ENCODE results near the gene ERCC1.
"Not testable (repeated sequence)": the region's sequence is repeated elsewhere in the genome, so short reads cannot be mapped to it uniquely, and the experiment has no call there.

The ERCC1 gene

GRCh38 chr19:45455707-45456499 is 32.2 kb upstream of the ERCC1 start:
- DNase-seq, result peak; percentile 52

DNA sequence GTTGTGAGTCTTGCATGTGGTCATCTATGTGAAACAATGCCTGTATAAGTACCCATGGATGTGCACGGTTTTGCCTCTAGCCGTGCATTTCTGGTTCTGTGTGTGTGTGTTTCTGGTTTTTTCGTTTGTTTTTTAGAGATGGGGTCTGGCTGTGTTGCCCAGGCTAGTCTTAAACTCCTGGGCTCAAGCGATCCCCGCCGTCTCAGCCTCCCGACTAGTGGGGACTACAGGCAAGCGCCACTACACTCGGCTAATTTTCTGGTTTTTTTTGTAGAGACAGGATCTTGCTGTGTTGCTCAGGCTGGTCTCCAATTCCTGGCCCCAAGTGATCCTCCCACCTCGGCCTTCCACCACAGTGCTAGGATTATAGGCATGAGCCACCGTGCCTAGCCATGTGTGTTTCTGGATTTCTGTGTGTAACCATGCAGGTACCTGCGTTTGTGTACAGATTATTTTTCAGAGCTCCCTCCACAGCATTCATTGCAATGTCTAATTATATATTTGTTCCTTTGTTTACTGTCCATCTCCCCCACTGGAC is 28.2 kb upstream of the ERCC1 start:
- DNase-seq, result no peak

DNA sequence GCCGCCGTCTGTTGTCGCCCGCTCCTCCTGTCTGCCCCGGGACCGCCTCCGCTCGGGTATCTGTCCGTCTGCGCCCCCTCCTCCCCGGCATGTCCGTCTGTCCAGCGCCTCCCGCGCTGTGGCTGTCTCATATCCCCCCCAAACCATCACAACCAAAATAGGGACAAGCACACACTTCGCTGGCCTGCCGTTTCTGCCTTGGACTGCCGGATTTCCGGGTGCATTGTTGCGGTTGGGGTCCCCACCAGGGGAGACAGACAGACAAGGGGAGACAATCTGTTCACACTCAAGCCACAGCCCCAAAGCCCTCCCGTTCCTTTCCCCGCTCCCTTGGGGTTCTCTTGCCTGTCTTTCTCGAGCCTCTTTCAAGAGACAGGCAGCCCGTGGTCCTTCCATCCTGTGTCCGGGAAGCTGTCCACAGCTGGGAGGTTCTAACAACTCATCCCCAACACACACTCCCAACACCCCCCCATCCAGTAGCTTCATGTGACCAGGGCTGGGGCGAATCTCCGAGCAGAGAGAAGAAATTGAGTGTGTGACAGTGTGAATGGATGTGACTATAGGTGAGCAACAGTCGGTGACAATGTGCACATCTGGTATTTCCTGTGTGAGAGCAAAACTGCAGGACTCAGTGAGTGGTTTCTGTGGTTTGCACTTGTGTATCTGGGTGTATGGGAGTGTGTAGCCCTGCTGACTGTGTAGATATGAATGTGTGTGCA is 27.6 kb upstream of the ERCC1 start:
- DNase-seq, result peak; percentile 56

DNA sequence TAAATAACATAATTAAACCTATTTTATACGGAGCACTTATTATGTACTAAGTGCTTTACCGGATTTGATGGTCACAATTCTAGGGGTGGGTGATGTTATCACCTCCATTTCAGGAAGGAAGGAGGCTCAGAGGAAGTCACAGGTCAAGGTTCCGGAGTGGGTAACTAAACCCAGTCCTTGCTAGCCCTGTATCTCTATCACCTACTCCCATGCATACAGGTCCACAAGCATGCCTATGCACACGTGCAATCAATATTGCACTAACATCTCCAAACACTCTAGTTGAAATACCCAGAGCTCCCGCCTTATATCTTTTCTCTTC is 26.3 kb upstream of the ERCC1 start:
- DNase-seq, result no peak

DNA sequence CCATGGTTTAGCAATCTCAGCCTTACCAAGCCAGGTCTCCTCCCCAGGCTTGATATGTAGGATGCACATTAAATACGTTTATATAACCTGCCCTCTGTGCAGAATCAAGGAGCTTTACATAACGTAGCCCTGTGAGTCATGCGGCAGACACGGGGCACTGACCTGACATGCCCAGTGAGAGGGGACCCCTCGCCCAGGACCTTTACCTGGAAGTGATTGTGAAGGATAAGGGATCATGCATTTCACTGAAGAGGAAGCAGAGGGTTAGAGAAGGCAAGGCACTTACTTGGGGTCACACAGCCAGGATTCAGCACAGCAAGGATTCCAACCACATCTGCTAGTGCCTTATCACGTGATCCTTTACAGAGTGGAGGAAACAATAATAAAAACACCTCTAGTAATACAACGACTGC is 25.2 kb upstream of the ERCC1 start:
- no peak for DNase-seq

GRCh38 chr19:45448425-45448756 is 24.7 kb upstream of the ERCC1 start:
- DNase-seq, result no peak

DNA sequence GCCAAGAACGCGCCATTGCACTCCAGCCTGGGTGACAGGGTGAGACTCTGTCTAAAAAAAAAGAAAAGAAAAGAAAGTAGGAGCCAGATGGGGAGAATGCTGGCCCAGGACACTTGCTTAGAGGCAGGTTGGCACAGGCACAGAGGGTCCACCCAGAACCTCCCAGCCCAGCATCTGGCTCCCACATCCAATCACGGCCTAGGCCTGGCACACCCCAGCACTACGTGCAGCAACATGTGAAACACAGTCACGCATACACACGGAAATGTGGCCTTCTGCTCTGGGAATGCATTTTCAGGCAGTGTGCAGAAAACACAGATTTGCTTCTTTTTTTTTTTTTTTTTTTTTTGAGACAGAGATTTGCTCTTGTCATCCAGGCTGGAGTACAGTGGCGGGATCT is 23.2 kb upstream of the ERCC1 start:
- no peak for DNase-seq

GRCh38 chr19:45446295-45446694 is 22.6 kb upstream of the ERCC1 start:
- DNase-seq, result no peak

DNA sequence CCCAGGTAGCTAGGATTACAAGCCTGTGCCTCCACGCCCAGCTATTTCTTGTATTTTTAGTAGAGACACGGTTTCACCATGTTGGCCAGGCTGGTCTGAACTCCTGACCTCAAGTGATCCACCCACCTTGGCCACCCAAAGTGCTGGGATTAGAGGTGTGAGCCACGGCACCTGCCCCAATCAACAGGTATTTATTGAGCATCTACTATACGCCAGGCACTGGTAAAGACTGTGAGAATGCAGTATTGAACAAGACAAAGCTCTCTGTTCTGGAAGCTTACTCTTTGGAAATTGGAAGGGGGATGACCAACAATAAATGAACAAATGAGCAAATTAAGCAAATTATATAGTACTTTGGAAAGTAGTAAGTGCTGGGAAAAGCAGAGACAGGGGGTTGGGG is 21.4 kb upstream of the ERCC1 start:
- DNase-seq, result no peak

- peak; percentile 79 for DNase-seq
Observed at GRCh38 chr19:45444318-45445041, 20.8 kb upstream of the ERCC1 start.

DNA sequence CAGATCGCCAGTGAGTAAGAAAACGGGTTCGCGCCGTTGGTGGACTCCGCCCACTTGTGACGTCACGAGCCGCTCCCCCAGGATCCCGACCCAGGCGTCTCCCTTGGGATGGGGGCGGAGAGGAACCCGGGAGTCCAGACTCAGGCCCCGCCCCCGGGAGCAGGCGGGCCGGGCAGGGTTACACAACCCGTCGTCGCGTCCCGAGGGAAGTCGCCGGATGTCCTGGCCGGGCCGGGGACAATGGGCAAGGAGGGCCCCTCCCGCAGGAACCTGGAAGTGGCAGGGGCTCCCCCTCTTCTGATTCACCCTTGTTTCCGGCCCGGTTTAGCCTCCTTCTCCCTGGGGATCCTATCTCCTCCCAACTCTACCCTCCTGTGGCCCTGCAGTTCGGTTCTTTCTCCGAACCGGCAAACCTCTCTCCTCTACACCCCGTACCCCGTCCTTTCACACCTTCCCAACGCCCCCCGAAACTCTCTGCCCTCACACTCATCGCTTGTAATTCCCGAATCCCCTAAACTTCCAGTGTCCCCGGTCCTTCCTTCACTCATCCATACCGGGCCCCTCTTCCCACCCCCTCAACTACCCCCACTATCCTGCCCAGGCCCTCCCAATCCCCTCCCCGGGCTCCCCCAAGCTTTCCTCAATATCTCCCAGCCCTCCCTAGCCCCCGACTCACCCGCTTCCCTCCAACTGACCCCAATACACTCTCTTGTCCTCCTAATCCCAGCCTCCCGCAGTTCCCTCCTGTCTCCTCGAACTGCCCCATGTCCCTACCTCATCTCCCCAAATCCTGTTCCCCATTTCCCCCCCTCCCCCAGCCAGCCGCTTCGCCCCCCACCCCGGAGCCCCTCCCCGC is 20.0 kb upstream of the ERCC1 start:
- DNase-seq, result peak; percentile 54

- DNase-seq, result peak; percentile 41
Observed at GRCh38 chr19:45442778-45443461, 19.2 kb upstream of the ERCC1 start.

DNA sequence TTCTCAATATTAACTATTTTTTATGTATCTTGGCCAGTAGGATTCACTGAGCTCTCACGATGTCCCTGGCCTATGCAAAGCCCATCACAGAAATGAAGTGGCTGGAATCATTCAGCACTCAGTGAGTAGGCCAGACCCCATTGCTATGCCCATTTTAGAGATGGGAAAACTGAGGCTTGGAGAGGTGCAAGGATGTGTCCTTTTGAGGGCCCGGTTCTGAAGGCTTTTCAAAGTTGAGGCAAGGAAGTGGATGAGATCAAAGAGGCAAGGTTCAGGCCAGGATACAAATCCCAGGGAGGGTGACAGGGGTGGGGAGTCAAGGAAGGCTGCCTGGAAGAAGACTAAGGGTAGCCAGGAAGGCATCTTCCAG is 18.7 kb upstream of the ERCC1 start:
- no peak for DNase-seq

- no peak for DNase-seq
Observed at GRCh38 chr19:45440873-45441654, 17.3 kb upstream of the ERCC1 start.

DNA sequence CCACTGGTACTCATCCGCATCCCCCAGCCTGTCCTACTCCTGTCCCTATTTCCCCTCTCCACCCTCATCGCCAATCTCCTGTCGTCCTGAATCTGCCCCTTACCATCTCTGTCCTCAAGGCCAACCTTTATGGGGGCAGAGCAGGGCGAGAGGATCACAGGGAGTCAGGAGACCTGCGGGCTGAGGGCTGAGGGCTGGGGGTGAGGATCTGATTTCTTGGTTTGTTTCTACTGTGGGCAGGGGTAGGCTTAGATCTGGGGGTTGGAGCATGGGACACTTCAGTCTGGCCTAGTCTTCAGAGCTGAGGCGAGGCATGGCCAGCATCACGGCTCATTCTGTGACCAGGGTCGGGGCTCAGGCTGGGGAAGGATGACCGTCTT is 16.5 kb upstream of the ERCC1 start:
- no peak for DNase-seq

GRCh38 chr19:45439569-45440258 is 16.0 kb upstream of the ERCC1 start:
- peak; percentile 82 for DNase-seq

DNA sequence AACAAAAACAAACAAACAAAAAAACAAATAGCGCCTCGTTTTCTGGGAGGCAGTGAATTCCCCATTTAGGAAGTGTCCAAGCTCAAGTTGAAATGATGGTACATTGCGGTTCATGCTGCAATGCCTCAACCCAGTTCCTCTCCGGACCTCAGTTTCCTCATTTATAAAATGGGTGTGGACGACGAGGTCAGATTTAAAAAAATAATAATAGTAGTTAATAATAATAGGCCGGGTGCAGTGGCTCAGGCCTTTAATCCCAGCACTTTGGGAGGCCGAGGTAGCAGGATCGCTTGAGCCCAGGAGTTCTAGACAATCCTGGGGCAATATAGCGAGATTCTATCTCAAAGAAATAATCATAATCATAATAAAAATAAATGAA is 15.5 kb upstream of the ERCC1 start:
- no peak for DNase-seq

DNA sequence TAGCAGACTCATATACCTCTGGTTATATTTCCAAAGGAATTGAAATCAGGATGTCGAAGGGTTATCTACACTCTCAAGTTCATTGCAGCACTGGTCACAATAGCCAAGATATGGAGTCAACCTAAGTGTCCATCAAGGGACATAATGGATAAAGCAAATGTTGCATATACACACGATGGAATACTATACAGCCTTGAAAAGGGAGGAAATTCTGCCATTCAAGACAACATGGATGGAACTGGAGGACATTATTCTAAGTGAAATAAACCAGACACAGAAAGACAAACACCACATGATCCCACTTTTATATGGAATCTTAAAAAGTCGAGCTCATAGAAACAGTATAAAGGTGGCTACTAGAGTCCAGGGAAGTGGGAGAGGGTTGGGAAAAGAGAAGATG is 13.6 kb upstream of the ERCC1 start:
- no peak for DNase-seq

- not testable (repeated sequence) for DNase-seq
Observed at GRCh38 chr19:45432543-45432942, 8.8 kb upstream of the ERCC1 start.

GRCh38 chr19:45431008-45431407 is 7.3 kb upstream of the ERCC1 start:
- not testable (repeated sequence) for DNase-seq

- not testable (repeated sequence) for DNase-seq
Observed at GRCh38 chr19:45429896-45430295, 6.2 kb upstream of the ERCC1 start.
